ENCODE data around the gene ULK3.

The ULK3 gene

DNA sequence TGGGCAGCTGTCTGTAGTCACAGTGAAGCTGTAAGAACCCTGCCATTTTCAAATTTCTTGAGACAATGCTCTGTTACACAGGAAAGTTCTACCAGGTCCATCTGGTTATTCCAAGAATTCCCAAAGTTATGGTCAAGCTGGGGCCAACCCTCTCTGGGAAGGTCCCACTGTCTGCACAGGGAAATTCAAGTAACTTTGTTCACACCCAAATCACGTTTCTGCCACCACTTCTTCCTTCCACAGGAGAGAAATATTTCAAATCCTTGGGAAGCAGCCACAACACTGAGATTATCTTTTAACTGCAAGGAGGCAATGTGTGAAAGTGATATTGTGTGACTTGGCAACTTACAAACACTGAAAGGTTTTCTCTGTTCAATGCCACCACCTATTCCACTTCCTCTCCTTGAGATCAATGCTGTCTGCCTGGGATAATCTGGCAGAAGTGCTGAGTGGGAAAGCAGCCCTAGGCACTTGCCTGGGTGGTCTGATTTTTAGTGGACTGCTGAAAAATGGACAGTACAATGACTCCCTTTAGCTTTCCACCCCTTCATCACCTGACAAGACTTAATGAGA is 24.6 kb upstream of the ULK3 start:
- no peak for DNase-seq

DNA sequence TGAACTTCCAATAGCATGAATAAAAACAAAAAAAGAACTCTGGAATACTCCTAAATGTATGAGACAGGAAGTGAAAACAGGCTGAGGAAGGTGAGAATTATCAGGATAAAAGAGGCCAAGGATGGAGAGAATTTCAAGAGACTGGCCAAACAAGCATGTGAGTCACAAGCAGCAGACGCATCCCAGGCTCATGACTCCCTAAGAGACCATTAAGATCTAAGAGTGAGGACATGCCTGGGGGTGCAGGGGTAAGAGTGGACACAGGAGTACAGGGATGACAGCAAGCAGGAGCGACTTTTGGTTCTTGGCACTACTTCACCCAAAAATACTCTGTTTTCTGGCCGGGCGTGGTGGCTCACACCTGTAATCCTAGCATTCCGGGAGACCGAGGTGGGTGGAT is 23.1 kb upstream of the ULK3 start:
- no peak for DNase-seq

DNA sequence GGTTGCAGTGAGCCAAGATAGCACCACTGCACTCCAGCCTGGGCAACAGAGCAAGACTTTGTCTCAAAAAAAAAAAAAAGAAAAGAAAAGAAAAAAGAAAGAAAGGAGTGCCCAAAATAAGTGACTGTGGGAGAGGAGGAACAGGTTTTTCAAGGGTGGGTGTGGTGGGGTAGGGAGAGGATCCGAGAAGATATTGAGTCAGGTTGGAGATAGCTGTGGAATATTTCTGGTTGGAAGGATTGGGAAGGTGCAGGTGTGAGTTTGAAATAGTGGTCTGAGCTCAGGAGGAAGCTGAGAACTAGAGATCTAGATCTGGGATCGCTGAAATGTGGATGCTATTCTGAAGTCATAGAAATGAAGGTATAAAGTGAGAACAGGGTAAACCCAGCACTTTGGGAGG is 22.4 kb upstream of the ULK3 start:
- no peak for DNase-seq

DNA sequence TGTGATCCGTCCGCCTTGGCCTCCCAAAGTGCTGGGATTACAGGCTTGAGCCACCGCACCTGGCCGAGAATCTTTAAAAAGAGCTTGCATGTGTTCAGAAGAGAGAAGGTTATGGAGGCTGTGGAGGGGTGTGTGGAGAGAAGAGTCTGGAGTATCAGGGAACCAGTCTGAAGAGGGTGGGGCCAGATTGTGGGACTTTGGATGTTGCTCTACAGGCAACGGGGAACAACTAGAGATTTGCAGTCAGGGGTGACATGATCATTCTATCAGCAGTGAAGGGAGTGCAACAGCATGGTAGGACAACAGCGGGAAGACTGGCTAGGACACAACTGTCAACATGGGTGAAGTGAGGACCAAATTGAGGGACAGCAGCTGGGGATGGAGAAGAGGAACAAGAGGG is 21.3 kb upstream of the ULK3 start:
- no peak for DNase-seq

DNA sequence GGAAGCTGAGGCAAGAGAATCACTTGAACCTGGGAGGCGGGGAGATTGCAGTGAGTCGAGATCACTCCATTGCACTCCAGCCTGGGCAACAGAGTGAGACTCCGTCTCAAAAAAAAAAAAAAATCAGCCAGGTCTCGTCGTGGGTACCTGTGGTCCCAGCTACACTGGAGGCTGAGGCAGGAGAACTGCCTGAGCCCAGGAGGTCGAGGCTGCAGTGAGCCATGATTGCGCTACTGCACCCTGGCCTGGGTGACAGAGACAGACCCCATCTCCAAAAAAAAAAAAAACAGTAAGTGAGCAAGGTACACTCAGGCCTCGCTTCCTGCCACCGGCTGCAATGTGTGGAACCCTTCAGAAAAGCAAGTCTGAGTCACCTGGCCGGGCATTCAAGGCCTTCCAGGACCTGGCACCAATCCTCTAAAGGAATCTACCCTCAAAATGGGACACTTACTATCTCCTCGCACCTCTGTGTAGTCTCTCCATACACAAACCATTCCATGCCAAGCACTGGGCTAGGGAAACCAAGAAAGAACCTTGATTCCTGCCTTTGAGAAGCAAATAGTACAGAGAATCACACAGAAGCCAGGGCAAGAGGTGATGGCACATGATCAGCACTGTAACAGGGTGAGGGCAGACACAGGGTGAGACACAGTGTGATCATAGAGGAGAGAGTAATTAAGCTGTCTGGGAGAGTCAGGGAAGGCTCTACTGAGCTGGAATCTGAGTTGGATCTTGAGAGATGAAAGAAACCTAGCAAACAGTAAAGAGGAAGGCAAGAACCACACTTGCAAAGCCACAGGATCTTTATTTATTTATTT is 20.5 kb upstream of the ULK3 start:
- no peak for DNase-seq

DNA sequence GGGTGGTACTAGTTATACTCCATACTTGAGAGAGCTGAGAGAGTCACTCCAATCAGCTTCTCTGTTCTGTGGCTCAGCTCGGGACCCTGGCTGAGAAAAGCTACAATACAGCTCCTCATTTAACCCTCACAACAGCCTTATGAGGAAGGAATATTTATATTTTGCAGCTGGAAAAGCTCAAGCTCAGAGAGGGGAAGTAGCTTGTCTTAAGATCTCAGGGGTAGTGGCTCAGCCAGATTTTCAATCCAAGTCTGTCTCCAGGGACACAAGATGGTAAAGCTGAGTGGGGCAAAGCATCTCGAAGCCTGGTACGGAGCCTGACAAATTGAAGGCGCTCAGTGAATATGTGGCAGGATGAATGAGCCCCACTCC is 15.4 kb upstream of the ULK3 start:
- no peak for DNase-seq

DNA sequence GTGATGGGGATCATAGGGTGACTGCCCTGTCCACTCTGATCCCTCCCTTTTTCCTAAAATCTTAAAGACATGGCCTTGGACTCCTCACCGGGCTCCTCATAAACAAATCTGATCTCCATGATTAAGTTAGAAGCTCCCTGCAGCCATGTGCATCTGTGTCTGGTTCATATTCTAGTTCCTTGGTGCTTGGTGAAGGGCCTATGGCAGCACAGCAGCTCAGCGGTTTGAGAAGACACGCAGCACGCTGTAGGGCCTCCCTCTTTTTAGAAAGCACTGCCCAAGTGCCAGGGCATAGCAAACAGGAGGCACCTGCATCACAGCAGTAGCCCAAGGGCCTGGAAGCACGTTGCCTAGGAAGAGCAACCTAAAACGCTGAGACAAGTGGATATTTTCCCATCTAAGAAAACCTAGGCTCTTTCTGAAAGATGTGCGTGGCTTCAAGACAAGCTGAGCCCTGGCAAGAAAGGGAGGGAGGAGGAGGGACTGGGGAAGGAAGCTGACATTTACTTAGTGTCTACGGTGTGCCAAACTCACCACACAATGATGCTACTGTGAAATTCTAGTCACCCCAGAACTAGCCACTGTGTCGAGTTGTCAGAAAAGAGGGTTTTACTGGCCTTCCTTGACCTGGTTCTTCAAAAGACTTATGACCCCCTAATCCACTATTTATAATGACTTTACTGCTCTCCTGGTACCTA is 14.9 kb upstream of the ULK3 start:
- DNase-seq: no peak

DNA sequence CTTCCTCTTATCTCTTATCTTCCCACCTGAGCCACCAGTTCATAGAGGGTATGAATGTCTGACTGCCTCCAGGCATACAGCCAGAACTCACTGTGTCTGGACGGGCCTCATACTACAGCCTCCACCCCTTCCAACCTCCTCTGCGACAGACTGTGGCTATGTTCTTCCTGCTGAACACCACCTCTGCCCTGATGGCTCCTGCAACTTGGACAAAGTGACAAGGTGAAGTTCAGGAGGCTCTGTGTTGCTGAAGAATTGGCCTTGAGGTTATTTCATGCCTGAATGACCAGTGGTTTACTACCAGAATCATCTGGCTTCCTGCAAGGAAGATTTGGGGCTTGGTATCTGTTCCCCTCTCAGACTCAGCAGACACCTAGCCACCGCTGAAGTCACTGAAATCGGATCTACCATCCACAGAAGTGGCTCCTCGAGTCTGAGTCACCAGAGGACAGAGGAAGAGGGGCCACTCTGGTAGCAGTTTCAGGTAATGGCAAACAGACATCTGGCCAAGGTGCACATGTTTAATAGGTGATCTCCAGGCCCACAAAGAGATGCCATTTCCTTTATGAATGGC is 14.2 kb upstream of the ULK3 start:
- no peak for DNase-seq

- no peak for DNase-seq
These were observed 13.6 kb upstream of the ULK3 start for GRCh38 chr15:74856537-74856936.

- DNase-seq: no peak
These were observed 12.9 kb upstream of the ULK3 start for GRCh38 chr15:74855857-74856256.

- DNase-seq: no peak
These were observed 11.6 kb upstream of the ULK3 start for GRCh38 chr15:74854453-74855022.

- DNase-seq: no peak
These were observed 9.0 kb upstream of the ULK3 start for GRCh38 chr15:74851960-74852359.

DNA sequence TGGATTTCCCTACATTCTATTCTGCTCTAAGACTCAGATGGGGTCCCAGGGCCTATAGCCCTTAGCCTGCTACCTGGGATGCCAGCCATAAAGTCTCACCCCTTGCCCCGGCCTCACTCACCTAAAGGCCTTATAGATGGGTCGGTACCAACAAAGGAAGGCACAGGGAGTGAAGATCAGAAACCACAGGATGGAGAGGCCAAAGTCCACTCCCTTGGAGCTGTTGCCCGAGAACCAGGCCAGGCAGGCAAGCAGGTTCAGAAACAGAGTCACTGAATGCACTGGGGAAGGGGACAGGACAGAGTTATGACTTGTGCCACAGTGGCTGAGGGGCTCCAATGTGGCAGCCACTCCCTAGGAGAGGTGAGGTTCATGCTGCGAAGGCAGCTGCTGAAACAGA is 7.4 kb upstream of the ULK3 start:
- DNase-seq: no peak

- DNase-seq: no peak
These were observed 4.5 kb upstream of the ULK3 start for GRCh38 chr15:74847432-74847831.

DNA sequence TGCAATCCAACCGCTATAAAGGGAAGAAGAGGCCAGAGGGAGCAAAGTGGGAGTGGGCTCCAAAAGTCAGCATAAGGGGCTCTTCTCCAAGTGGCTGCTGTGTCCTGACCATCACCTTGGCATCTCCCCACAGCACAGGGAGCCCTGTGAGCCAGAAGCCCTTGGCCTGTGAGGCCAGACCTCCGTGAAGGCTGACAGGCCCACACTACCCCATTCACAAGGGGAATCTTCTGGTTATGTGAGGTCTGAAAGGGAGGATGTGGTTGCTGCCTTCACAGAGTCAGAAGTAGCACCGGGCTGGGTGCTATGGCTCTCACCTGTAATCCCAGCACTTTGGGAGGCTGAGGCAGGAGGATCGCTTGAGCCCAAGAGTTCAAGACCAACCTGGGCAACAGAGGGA is 2.6 kb upstream of the ULK3 start:
- no peak for DNase-seq

GRCh38 chr15:74845208-74845568 is 2.2 kb upstream of the ULK3 start:
- no peak for DNase-seq

- no peak for DNase-seq
These were observed 1.6 kb upstream of the ULK3 start for GRCh38 chr15:74844319-74845207.

DNA sequence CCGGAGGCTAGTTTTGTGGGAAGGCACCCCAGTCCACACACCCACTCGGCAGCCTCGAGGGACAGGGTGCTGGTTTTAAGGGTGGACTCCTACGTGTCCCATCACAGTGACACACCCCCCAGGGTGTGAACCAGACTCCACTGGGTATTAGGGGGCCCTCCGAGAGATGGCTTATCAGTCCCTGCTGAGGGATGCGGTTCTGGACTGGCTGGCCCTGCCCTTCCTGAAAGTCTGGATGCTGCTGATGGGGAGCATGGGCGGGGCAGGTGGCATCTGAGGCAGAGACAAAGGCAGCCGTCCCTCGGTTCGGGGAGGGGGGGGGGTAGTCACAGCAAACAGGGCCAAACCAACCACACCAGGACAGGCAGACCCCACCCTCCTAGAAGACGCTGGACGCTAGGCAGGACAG is 939 bp upstream of the ULK3 start:
- no peak for DNase-seq

GRCh38 chr15:74843445-74843828 is 481 bp upstream of the ULK3 start:
- DNase-seq: no peak

DNA sequence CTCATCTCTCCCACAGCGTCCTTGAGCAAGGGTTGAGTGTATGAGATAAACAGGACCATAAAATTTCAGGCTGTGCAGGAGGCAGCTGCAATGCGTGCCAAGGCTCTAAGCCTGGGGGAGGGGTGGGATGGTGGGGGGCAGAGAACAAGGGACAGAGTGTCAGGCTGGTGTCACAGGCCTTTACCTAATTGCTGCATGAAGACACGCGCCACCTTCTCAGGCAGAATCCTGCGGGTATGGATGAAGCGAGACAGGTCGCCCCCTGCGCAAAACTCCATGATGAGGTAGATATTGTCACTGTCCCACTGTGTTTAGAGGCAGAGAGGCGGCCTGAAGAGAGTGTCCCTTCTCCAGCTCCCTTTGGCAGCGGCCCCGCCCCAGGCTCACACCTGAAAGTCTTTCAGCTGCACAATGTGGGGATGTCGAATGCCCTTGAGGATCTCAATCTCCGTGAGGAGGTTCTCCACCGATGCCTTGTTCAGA is 1.0 kb downstream of the ULK3 start:
- no peak for DNase-seq

DNA sequence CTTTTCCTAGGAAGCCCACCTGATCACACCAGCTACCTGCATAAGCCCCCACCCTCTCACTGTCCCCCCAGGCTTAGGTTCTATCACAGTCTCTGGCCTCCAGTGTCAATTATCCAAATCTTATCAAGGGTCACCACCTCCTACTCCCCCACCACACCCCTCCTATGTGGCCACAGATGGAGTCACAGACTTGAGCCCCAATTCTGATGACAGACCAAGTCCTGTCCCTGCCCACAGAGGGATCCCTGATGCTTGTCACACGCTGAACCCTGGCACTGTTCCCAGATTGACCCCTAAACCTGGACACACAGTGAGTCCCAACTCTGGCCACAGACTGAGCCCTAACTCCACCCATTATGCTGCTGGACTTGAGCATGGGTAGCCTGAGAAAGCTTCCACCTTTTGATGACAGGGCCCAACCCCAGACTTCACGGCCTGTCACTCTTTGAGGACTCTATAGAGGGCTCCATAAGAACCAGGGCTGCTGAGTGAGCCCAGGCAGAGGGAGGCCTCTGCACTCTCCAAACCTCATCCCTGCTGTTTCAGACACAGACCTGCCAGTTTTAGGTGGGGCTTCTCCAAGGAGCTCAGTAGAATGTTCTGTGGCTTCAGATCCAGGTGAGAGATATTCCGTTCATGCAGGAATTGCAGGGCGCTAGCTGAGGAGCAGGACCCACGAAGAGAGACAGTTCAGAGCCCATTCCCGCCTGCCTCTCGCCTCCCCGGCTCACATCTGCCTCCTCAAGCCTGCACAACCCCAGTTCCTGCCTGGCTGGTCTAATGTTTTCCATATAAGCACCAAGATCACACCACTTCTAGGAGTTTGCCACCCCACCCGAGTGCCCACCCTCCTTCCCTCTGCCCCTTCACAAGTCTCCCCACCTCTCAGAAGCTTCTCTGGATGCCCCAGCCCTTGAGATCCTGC is 1.8 kb downstream of the ULK3 start:
- DNase-seq: no peak
